NCI-H128 (cell line): ENCODE measurements around the gene BCR.

ENCODE experiments used
- DNase-seq: peaks from one replicate; lab custom pipeline; 2025; ENCODE audit not compliant: unreplicated experiment; lab: John Stamatoyannopoulos, UW

The BCR gene

DNA sequence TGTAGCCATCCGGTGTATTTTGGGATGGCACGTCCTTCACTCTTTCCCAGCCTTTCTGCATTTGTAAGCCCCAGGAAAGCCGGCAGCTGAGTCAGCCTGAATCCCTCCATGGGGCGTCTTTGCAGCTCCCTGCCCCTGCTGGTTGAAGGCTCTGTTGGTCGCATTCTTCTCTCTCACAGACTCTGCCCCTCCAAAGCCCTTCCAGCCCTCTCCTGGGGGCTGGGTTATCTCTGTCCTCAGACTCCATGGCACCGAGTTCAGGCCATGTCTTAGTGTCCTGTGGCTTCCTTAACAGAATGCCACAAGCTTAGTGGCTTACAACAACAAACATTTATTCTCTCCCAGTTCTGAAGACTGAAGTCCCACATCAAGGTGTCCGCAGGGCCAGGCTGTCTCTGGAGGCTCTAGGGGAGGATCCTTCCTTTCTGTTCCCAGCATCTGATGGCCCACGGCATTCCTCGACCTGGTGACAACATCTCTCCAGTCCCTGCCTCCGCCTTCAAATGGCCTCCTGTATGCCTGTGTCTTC lies 62.2 kb downstream of the BCR start:
- no peak for DNase-seq

DNA sequence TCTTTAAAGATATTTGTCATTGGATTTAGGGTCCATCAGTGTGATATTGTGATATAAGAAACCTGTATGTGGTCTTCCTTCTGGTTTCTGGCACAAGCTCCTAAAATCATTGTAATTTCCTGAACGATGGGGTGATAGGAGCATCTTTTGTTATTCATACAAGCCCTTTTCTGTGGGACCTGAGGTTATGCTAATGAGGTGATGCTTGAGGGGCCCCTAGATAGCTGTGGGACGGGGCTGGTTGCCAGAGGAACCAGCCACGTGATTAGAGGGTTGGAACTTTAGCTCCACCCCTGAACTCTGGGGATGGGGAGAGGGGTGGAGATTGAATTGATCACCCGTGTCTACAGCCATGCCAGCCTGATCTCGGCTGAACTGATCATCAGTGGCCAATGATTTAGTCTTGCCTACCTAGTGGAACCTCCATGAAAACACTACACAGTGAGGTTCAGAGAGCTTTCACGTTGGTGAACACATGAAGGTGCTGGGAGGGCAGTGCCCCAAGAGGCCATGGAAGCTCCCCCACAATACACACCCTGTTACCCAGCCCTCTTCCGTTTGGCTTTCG lies 62.8 kb downstream of the BCR start:
- no peak for DNase-seq

DNA sequence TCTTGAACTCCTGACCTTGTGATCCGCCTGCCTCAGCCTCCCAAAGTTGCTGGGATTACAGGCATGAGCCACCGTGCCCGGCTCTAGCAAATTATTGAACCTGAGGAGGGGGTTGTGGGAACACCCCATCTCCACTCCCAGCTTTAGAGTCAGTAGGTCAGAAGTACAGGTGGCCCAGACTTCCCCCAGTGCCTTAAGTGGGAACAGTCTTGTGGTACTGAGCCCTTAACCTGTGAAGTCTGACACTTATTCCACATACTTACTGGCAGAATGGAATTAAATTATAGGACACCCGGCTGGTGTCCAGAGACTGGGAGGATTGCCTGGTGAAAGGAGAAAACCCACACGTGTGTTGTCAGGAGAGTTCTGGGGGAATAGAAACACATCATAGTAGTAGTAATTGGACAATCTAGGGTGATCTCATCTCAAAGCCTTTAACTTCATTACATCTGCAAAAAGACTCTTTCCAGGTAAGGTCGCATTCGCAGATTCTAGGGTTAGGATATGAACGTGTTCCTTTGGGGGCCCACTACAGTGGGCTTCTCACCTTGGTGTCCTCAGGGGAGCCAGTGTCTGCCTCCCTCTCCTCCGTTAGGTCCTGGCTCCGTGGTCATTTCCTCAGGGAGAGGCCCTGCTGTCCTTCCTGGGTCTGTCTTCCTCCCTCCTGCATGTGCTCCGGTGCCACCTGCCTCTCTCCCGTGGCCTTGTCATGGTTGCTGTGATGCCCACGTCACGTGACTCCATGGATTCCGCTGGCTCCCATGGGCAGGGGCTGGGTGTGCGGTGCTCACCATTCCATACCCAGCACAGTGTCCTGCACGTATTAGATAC lies 63.8 kb downstream of the BCR start:
- no peak for DNase-seq

DNA sequence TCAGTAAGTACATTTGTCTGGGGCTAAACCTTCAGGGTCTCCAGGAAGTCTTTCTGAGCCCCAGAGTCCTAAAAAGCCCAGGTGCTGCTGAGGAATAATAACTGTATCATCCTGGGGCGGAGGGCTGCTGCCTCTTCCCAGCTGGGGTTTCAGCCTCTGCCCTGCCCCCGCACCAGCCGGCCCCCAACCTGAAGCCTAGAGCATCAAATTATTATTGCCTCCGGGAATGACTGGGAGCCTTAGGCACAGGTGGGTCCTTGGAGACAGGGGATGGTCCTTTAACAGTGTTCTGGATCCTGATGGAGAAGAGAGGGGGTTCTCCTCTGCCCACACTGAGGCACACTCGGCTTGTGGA lies 64.4 kb downstream of the BCR start:
- DNase-seq, result no peak

DNA sequence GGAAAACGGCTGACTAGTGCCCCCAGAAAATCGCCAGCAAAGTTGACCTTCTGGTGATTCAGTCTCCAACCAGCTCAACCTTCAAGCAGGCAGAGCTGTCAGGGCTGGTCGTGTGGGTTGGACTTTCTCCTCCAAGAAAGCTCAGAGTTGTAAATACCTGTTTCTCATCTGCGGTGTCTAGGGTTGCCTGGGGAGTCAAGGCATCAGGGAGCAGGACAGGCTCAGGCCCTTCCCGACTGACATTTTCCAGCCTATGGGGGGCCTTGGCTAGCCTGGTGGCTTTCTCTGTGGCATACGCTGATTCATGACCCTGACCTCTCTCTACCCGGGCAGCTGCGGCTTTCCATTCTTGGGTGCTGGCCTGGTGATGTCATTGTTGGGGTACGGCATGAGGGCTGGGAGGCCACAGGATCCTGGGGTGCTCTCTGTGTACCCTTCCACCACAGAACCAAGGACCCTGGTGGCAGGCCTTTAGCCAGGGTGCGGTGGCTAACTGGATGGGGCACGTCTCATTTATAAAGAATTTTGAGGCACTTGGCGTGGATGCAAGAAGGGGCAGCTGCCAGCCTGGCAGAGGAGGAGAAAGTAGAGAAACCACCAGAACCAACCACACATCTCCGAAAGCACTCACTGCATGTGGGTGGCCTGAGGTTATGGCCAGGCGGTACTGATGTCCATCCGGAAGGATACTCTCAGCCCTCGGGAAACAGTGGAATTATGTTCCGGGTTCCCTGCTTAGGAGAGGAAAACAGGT lies 64.9 kb downstream of the BCR start:
- no peak for DNase-seq

DNA sequence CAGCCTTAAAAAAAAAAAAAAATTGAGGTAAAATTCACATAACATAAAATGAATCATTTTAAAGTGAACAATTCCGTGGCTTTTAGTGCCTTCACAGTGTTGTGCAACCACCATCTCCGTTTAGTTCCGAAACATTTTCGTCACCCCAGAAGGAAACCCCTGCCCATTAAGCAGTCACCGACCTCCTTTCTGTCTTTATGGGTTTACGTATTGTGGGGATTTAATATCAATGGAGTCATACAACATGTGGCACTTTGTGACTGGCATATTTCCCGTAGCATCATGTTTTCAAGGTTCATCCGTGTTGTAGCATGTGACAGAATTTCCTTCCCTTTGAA lies 65.5 kb downstream of the BCR start:
- DNase-seq, result no peak

DNA sequence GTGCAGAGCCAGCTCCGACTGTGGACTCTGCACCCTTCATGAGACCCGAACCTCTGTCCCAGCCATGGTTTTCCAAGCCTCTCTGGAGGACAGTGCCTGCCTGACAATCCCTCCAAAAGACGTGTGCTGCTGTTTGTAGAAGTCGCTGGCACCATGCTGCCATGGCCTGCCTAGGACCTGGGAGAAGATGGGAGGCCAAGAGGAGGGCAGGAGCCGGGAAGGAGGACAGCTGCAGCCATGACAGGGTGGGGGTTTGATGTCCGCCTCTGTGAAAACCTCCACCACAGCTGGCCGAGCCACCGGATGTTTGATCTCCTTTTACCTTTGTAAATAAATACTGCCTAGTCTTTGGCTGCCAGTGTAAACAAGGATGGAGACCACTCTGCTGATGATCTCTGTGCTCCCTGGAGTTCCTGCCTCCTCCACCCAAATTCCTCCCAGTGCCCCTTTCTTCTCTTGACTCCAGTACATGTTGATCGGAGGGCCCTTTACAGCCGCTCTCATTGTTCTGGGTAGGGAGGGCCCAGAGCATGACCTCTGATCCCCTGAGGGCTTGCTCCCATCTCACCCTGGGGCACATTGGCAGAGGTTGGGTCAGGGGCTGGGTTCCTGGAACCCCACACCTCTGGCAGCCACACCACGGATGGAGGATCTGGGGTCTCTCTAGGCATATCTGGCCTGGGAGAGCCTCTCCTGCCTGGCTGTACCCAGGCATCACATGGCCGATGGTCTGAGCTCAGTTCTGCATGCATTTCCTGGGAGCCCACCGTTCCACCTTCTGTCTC lies 66.9 kb downstream of the BCR start:
- no peak for DNase-seq

DNA sequence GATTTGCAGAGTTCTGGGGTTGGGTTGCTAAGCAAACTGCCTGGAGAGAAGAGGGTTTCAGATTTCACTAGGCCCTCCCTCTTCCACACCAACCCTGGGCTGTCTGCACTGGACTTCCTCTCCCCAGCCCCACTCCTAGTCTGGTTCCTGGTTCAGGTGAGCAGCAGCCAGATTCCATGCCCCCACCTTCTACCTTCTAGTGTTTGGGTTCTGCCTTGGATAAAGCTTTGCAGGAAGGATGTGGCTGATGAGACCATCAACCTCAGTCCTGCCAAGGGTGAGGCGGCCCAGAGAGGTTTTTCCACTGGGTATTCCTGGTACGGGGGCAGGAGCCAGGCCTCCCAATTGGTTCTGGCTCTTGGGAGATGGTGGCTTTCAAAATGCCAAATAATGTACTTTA lies 68.3 kb downstream of the BCR start:
- no peak for DNase-seq

DNA sequence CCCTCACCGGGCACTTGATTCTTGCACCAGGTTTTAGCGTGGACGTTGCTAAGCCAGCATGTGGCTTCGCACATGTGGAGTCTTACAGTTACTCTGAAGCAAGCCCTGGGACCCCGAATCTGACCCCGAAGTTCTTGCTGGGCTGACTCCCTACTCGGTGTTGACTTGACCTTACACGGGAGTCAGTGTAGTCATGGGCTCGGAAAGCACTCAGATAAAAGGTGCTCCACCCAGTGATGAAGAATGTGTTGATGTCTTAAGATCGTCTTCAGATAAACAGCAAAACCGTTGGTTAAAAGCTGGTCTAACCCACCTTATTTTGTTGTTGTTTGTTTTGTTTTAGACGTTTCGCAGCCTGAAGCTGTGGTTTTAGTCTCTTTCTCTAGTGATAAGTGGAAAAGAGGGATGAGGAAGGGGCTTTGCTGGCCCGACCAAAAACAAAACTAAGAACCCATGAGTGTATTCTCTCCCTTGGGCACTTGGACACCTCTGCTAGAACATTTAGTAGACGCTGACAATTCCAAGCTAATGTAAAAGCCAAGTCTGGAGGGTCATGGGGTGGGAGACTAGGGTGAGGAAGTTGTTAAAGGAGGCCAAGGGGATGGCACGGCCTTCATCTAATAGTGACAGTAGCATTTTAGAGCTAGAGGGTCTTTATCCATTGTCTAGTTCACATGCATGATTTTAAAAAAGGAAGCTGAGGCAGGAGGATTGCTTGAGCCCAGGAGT lies 69.9 kb downstream of the BCR start:
- DNase-seq, result no peak

DNA sequence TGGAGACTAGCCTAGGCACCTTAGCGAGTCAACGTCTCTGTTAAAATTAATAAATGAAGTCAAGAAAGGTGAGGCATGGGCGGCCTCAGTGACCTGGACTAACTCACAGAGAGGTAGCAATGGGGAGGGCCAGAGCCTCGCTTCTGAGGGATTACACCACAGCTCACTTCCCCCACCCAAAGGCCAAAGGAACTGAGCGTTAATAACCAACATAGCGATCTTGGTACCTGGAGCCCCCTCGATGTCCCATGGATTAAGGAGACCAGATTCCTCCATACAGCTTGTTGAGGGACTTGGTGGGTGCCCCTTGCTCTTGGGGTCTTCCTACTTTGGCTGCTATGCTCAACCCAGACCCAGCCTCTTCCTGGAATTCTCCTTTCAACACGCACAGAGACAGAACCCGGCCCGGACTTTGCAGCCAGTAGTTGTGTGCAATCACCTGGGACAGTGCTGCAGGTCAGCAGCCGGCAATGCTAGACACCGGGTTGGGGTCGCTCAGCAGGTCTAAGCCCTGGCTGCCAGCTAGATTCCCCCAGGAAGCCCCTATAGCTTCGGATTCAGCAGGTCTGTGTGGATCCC lies 70.6 kb downstream of the BCR start:
- DNase-seq, result no peak

DNA sequence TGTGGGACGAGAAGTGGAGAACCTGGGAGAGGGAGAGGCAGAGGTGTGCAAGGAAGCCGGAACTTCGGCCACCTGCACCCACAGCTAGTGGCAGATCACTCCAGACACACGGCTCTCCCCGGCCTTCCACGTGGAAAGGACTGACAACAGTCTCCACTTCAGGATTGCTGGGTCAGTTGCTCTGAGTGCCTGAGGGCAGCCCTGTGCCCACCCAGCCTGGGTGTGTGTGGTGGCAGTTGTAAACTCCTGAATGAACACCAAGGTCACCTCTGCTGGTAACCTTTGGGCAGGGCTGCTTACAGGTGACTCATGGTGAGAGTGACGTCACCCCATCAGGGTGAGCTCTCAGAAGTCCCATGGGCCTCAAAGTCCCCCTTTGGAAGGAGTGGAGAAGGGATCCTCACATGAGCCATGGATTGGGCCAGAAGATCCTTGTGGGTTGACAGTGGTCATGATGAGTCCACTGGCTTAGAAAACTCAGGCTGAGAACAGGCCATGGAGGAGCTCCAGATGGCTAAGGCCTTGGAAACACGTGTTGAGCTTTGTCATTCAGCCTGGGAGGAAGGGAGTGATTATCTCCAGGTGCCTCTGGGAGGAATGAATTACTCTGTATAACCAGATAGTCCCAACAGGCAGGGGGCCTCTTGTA lies 71.3 kb downstream of the BCR start:
- DNase-seq, result no peak

DNA sequence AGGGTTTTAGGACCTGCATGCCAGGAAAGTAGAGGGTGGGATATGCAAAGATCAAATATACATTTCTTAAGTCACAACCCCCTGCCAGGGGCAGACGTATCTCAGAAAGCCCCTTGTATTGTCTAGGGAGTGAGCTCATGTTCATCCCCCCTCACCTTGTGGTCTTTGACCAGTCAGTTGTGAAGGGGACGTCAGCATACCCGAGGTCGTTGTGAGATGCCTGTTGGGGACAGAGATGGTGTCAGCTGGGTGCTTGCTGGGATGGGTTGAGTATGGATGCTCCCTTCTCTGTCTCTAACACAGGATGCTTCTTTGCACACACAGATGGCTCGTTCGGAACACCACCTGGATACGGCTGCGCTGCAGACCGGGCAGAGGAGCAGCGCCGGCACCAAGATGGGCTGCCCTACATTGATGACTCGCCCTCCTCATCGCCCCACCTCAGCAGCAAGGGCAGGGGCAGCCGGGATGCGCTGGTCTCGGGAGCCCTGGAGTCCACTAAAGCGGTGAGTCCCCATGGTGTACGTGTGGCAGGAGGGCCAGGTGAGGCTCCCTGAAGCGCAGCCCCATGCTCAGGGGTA lies 73.3 kb downstream of the BCR start:
- no peak for DNase-seq

DNA sequence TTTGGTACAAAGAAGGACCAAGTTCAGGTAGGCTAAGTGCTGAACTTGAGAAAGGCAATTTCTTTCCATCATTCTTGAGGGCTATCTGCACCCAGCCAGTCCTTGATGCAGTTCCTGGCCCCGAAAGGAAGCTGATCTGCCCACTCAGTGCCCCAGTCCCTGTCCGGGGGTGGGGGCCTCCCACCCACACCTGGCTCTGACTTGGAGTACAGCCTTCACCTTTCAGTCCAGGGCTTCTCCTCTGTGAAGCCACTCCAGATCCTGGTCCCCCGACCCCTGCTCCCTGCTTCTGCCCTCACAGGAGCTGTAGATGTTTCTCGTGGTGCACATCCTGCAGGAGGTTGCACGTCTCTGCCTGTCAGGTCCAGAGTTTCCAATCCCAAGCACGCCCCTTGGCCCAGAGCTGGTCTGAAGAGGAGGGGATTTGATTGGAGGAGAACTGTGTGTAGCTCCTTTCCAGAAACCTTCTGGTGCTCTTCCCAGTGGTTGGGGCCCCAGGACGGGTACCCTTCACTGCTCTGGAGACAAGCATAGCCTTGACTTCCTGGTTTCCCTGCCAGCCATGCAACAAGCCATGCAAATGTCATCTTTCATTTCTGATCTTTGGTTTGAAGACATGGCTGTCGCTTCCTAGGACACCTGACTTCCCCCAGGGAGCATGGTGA lies 75.3 kb downstream of the BCR start:
- no peak for DNase-seq

DNA sequence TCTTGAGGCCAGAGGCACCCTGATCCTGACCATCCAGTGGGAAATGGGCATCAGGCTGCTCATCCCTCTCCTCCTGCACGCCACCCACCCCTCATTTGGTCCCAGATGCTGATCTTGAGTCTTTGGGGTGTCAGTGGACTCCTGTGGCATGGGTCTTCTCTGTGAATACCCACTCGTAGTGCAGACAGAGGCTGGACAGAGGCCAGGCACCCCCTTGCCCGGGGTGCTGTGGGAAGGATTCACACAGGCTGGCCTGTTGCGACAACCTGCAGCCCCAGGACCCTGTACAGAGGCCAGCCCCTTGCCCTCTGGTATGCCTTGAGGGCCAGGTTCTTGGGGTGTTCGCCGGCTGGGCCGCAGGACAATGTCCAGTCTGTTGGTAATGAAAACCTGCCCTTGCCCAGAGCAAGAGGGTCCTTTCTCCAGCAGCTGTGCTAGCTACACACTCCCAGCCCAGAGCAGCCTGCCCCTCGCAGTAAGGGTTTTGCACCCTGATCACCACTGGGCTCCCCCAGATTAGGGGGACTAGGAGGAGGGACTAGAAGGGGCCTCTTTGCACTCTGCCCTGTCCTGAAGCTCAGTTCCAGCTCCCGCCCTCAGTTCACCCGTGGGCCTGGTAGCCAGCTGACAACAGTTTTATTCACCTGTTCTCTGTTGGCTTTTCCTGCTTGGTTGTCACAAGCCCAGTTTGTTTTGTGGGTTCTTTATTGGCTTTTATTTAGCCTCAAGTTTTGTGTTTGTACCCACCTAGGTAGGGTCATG lies 76.0 kb downstream of the BCR start:
- DNase-seq, result no peak

DNA sequence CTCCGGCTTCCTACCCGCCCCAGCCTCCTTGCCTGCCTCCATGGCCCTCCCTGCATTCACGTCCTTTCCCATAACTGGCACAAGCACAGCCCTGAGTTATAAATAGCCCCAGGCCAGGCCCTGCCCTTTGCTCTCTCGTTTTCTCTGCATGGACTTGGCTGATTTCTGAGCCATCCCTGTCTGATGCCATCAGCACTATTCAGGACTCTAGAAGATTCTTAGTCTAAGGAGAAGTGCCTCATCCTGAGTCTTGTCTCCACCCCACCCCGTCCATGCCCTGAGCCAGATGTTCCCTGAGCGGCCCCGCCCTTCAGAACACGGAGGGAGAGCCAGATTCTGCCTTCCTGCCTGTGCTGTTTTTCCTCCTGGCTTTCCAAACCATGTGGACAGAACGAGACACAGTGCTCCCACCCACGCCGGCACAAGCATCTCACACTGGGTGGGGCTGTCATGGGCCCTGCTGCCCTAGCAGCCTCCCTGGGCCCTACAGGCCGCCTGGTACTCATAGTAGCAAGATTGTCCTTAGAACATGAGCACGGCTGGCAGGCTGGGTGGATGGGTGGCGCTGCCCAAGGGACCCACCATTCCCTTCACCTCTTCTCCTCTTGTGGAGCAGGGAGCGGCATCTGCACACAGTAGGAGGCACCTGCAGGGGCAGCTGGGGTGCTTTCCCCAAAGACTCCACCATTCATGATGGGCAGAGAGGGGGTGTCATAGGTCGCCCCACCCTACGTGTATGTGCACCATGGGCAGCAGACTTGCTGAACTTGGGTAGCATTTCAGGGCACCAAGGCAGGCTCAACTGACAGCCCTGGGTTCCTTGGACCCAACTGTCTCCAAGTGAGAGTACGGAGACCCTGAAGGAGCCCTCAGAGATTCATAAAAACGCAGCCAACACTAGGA lies 76.9 kb downstream of the BCR start:
- DNase-seq, result no peak

DNA sequence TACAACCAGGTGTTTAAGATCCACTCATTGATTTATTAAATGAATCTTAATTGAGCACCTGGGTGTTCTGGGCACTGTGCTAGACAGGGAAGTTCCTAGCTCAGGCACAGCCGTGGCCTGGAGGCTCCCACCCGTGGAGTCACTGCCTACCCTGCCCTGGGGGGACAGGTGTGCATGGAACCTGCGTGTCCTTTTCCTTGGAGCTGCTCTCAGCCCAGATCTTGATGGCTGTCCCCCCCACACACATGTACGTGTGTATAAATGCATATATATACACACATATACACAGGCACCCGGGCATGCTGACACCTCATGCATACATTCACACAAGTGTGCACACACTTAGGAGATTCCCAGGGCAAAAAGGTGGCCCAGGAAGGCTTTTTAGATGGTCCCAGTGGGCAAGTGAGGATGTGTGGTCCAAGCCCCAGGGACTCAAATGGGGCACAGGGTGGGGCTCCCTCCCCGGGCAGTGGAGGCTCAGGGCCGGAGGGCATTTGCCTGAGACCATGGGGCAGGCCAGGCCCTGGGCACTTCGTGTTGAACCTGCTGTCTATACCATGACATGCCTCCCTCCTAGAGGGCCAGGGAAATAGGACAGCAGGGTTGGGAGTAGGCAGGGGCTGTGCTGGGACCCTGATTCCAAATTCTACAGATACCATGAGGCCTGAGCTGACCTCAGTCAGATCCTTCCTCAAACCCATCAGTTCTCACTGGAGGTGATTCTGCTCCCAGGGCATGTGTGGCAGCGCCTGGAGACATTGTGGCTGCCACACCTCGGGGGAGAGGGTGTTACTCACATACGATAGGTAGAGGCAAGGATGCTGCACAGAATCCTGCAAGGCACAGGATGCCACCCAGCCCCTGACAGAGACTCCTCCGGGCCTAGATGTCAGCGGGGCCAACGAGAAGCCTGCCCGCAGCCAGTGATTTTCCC lies 77.8 kb downstream of the BCR start:
- DNase-seq, result no peak
